Measurements from ENCODE around the gene TMPRSS7.
A peak's percentile ranks its signal among the peaks of the same experiment; 100 is the strongest.

Gene TMPRSS7

GRCh38 chr3:112034436-112034835 is at the start of gene TMPRSS7:
Gene TMPRSS7, plus strand, starts transcription at chr3:112034736. Its CDS starts 110 bp downstream, at chr3:112034846.
- Histone ChIP-seq H3K27me3 (ENCODE audit: insufficient read depth, low read length) (no peaks in the 10 kb centered on the region), H3K36me3 (ENCODE audit: insufficient read depth, low read length) (no peaks in the 10 kb centered on the region), H3K4me3 (ENCODE audit: low read length) (no peak within 1 kb of the TSS), H3K4me1 (ENCODE audit: insufficient read depth, low read length) (peaks cover 30% of the 10 kb centered on the region), H2AFZ (ENCODE audit: low read depth, low read length) (no peak within 1 kb of the TSS), H3K9me3 (ENCODE audit: low read length) (no peaks in the 10 kb centered on the region)

- H3K9me3 ChIP-seq (ENCODE audit: low read length), result peaks cover 1% of the 10 kb centered on the region
- H3K27me3 ChIP-seq (ENCODE audit: insufficient read depth, low read length), result no peaks in the 10 kb centered on the region
- no peak overlapping the region for H2AFZ ChIP-seq (ENCODE audit: low read depth, low read length)
- peaks cover 76% of the 10 kb centered on the region for H3K36me3 ChIP-seq (ENCODE audit: insufficient read depth, low read length)
- H3K4me3 ChIP-seq (ENCODE audit: low read length), result no peak overlapping the region
- H3K4me1 ChIP-seq (ENCODE audit: insufficient read depth, low read length), result peaks cover 11% of the 10 kb centered on the region
These were observed 47.7 kb upstream of the TMPRSS7 start for GRCh38 chr3:111986800-111987199.

- Histone ChIP-seq H3K4me1 (ENCODE audit: insufficient read depth, low read length) (peaks cover 18% of the 10 kb centered on the region), H3K36me3 (ENCODE audit: insufficient read depth, low read length) (peaks cover 74% of the 10 kb centered on the region), H3K9me3 (ENCODE audit: low read length) (peaks cover 1% of the 10 kb centered on the region), H3K4me3 (ENCODE audit: low read length) (no peak overlapping the region), H3K27me3 (ENCODE audit: insufficient read depth, low read length) (no peaks in the 10 kb centered on the region), H2AFZ (ENCODE audit: low read depth, low read length) (no peak overlapping the region)
These were observed 45.4 kb upstream of the TMPRSS7 start for GRCh38 chr3:111989061-111989678.

GRCh38 chr3:111993038-111993437 is 41.5 kb upstream of the TMPRSS7 start:
- H3K27me3 ChIP-seq (ENCODE audit: insufficient read depth, low read length), result no peaks in the 10 kb centered on the region
- peaks cover 39% of the 10 kb centered on the region for H3K36me3 ChIP-seq (ENCODE audit: insufficient read depth, low read length)
- no peak overlapping the region for H3K4me3 ChIP-seq (ENCODE audit: low read length)
- peaks cover 30% of the 10 kb centered on the region for H3K4me1 ChIP-seq (ENCODE audit: insufficient read depth, low read length)
- H3K9me3 ChIP-seq (ENCODE audit: low read length), result peaks cover 1% of the 10 kb centered on the region
- no peak overlapping the region for H2AFZ ChIP-seq (ENCODE audit: low read depth, low read length)

- no peaks in the 10 kb centered on the region for H3K27me3 ChIP-seq (ENCODE audit: insufficient read depth, low read length)
These were observed 35.7 kb upstream of the TMPRSS7 start, which contains the start of gene TAGLN3 for GRCh38 chr3:111998636-111999483. Gene TAGLN3, plus strand, starts transcription at chr3:111998922. Its CDS starts 501 bp downstream, at chr3:111999423.

GRCh38 chr3:111999484-112000324 is 34.8 kb upstream of the TMPRSS7 start:
- Histone ChIP-seq H3K4me3 (ENCODE audit: low read length) (peak overlapping the region; percentile 84), H3K27me3 (ENCODE audit: insufficient read depth, low read length) (no peaks in the 10 kb centered on the region), H2AFZ (ENCODE audit: low read depth, low read length) (no peak overlapping the region), H3K36me3 (ENCODE audit: insufficient read depth, low read length) (peaks cover 42% of the 10 kb centered on the region), H3K9me3 (ENCODE audit: low read length) (no peaks in the 10 kb centered on the region), H3K4me1 (ENCODE audit: insufficient read depth, low read length) (peaks cover 56% of the 10 kb centered on the region)

More at GRCh38 chr3:111998636-111999483, 35.7 kb upstream of the TMPRSS7 start, which contains the start of gene TAGLN3:
- Histone ChIP-seq H3K9me3 (ENCODE audit: low read length) (no peaks in the 10 kb centered on the region), H2AFZ (ENCODE audit: low read depth, low read length) (no peak within 1 kb of the TSS), H3K36me3 (ENCODE audit: insufficient read depth, low read length) (peaks cover 34% of the 10 kb centered on the region), H3K4me3 (ENCODE audit: low read length) (peak within 1 kb of the TSS; percentile 84), H3K4me1 (ENCODE audit: insufficient read depth, low read length) (peaks cover 55% of the 10 kb centered on the region)

GRCh38 chr3:112000367-112000771 is 34.2 kb upstream of the TMPRSS7 start:
- H3K9me3 ChIP-seq (ENCODE audit: low read length), result no peaks in the 10 kb centered on the region
- no peak overlapping the region for H2AFZ ChIP-seq (ENCODE audit: low read depth, low read length)
- H3K4me3 ChIP-seq (ENCODE audit: low read length), result peak overlapping the region; percentile 84
- H3K4me1 ChIP-seq (ENCODE audit: insufficient read depth, low read length), result peaks cover 57% of the 10 kb centered on the region
- H3K27me3 ChIP-seq (ENCODE audit: insufficient read depth, low read length), result no peaks in the 10 kb centered on the region
- H3K36me3 ChIP-seq (ENCODE audit: insufficient read depth, low read length), result peaks cover 49% of the 10 kb centered on the region

- no peaks in the 10 kb centered on the region for H3K9me3 ChIP-seq (ENCODE audit: low read length)
- H3K4me3 ChIP-seq (ENCODE audit: low read length), result peak overlapping the region; percentile 84
- H3K27me3 ChIP-seq (ENCODE audit: insufficient read depth, low read length), result no peaks in the 10 kb centered on the region
- H3K4me1 ChIP-seq (ENCODE audit: insufficient read depth, low read length), result peaks cover 57% of the 10 kb centered on the region
- H2AFZ ChIP-seq (ENCODE audit: low read depth, low read length), result no peak overlapping the region
- H3K36me3 ChIP-seq (ENCODE audit: insufficient read depth, low read length), result peaks cover 52% of the 10 kb centered on the region
These were observed 33.6 kb upstream of the TMPRSS7 start for GRCh38 chr3:112000966-112001365.

GRCh38 chr3:112001526-112001925 is 33.0 kb upstream of the TMPRSS7 start:
- H3K9me3 ChIP-seq (ENCODE audit: low read length), result no peaks in the 10 kb centered on the region
- H3K36me3 ChIP-seq (ENCODE audit: insufficient read depth, low read length), result peaks cover 58% of the 10 kb centered on the region
- H3K4me3 ChIP-seq (ENCODE audit: low read length), result peak overlapping the region; percentile 84
- peaks cover 57% of the 10 kb centered on the region for H3K4me1 ChIP-seq (ENCODE audit: insufficient read depth, low read length)
- no peak overlapping the region for H2AFZ ChIP-seq (ENCODE audit: low read depth, low read length)
- H3K27me3 ChIP-seq (ENCODE audit: insufficient read depth, low read length), result no peaks in the 10 kb centered on the region

GRCh38 chr3:112002096-112002971 is 32.2 kb upstream of the TMPRSS7 start:
- Histone ChIP-seq H3K4me3 (ENCODE audit: low read length) (peak overlapping the region; percentile 84), H3K36me3 (ENCODE audit: insufficient read depth, low read length) (peaks cover 66% of the 10 kb centered on the region), H3K9me3 (ENCODE audit: low read length) (no peaks in the 10 kb centered on the region), H3K4me1 (ENCODE audit: insufficient read depth, low read length) (peaks cover 52% of the 10 kb centered on the region), H3K27me3 (ENCODE audit: insufficient read depth, low read length) (no peaks in the 10 kb centered on the region), H2AFZ (ENCODE audit: low read depth, low read length) (no peak overlapping the region)

GRCh38 chr3:112003321-112004080 is 31.0 kb upstream of the TMPRSS7 start:
- no peaks in the 10 kb centered on the region for H3K27me3 ChIP-seq (ENCODE audit: insufficient read depth, low read length)
- peaks cover 49% of the 10 kb centered on the region for H3K4me1 ChIP-seq (ENCODE audit: insufficient read depth, low read length)
- no peaks in the 10 kb centered on the region for H3K9me3 ChIP-seq (ENCODE audit: low read length)
- no peak overlapping the region for H3K4me3 ChIP-seq (ENCODE audit: low read length)
- peaks cover 78% of the 10 kb centered on the region for H3K36me3 ChIP-seq (ENCODE audit: insufficient read depth, low read length)
- no peak overlapping the region for H2AFZ ChIP-seq (ENCODE audit: low read depth, low read length)

All from neuron (in vitro differentiated cells).